SKM-1 treated with dmso at 0.1 percent for 144 hours (cell line): ENCODE data around the gene IGF1R.
"Not testable (repeated sequence)": the region's sequence is repeated elsewhere in the genome, so short reads cannot be mapped to it uniquely, and the experiment has no call there.

ENCODE experiments used
- DNase-seq: peaks from one replicate; lab custom pipeline; 2025; ENCODE audit not compliant: unreplicated experiment; lab: John Stamatoyannopoulos, UW

IGF1R gene

GRCh38 chr15:98976500-98976899 is 328.2 kb downstream of the IGF1R start:
- no peak for DNase-seq

DNA sequence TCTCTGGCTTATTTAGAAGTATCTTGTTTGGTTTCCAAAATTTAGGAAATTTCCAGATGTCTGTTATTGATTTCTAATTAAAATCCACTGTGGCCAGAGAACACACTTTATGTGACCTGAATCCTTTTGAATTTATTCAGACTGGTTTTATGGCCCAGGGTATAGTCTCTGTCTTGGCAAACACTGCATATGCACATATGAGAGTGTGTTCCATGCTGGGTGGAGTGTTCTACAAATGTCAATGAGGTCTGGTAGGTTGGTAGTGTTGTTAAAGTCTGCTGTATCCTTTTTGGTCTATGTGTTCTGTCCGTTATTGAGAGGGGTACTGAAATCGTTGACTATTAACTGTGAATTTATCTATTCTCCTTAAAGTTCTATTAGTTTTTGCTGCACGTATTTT is 329.1 kb downstream of the IGF1R start:
- no peak for DNase-seq

DNA sequence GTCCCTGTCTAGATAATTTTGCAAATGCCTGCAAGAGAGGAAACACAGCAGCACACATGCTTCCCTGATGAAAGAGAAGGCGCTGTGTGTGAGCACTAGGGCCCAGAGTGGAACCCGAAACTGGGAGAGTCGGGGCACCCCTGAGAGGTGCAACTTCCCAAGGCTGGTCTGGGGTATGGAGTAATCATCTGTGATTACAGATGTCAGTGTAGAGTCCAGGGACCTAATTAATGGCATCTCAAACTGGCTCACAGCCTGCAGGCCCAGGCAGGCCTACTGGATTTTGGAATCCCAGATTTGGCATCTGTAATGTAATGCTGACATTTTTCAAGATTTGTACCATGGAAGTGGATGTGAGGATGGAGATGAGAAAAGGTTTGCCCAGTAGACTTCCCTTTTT is 329.8 kb downstream of the IGF1R start:
- DNase-seq: peak; percentile 10

DNA sequence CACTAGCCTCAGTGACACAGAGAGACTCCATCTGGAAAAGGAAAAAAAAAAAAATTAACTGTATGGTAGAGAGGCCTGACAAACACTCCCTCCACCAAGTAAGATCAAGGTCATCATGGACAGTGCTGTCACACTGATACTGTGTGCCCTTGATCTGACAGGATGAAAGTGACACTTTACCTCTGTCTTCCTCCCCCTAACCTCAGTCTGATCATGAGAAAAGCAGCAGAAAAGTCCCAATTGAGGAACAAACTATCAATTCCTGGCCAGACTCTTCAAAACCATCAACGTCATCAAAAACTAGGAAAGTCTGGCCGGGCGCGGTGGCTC is 332.5 kb downstream of the IGF1R start:
- DNase-seq: no peak

GRCh38 chr15:98981851-98982722 is 333.7 kb downstream of the IGF1R start:
- DNase-seq: no peak

DNA sequence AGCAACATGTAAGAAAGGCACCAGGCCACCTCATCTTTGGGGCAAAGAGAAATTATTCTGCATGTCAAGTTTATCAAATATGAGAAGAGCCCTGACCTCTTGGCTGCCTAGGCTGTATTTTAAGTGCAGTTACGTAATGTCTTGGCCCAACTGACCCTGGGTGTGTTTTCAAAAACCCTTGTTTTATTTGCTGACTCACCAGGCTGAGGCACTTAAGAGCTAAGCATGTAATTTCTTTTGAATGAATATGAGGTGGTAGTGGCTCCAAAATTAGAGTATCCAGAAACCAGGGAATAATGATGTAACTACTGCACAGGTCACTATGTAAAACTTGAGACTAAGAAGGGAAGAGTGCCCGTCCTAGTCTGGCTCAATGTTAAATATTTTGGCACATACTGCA is 335.0 kb downstream of the IGF1R start:
- peak; percentile 62 for DNase-seq

- no peak for DNase-seq
Observed at GRCh38 chr15:98986281-98986680, 337.9 kb downstream of the IGF1R start.

- no peak for DNase-seq
Observed at GRCh38 chr15:98994892-98995291, 346.6 kb downstream of the IGF1R start.

DNA sequence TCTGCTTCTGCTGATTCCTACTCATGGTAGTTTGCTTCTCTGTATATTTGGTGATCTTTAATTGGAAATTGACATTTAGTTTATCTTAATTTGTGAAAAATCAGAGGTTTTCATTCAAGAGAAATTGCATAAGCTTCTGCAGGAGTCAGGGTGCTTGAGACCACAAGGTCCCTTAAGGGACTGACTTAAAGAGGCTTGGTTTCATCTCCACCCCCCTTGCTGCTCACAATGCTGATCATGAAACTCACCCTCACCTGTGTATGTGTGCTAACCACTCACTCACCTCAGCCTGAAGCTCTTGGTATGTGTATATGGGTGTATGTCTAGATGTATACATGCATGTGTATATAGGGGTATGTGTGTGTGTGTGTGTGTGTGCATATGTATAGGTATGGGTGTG is 347.8 kb downstream of the IGF1R start:
- DNase-seq: no peak

GRCh38 chr15:98996624-98997023 is 348.3 kb downstream of the IGF1R start:
- no peak for DNase-seq

DNA sequence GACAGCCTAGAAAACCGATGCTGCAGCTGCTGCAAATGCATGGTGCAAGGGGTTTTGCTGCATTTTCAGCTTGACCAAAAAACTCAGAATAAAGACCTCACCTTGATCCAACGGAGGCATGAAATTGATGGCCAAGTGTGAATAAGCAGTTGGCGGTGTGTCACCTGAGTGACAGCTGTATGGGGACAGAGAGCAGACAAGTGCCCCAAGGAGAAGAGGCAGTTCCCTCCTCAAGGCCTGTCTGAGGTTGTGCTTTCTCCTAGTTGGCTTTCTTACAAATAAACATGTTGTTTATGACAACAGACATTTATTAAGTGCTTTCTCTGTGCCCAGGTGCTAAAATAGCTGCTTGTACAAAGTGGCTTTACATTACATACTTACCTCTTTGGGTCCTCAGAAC is 349.0 kb downstream of the IGF1R start:
- no peak for DNase-seq

GRCh38 chr15:98997755-98998154 is 349.4 kb downstream of the IGF1R start:
- no peak for DNase-seq

- DNase-seq: no peak
Observed at GRCh38 chr15:98998279-98998678, 349.9 kb downstream of the IGF1R start.

DNA sequence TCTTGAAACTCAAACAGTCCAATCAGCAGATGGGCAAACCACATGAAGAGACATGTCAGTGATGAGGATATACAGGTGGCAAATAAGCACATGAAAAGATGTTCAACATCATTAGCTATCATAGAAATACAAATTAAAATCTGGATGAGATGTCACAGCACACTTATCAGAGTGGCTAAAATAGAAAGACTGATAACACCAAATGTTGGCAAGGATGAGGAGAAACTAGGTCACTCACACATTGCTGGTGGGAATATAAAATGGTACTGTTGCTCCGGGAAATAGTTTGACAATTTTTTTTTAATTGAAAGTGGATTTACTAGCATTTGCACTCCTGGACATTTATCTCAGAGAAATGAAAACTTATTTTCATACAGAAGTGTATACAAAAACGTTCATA is 350.9 kb downstream of the IGF1R start:
- DNase-seq: no peak

DNA sequence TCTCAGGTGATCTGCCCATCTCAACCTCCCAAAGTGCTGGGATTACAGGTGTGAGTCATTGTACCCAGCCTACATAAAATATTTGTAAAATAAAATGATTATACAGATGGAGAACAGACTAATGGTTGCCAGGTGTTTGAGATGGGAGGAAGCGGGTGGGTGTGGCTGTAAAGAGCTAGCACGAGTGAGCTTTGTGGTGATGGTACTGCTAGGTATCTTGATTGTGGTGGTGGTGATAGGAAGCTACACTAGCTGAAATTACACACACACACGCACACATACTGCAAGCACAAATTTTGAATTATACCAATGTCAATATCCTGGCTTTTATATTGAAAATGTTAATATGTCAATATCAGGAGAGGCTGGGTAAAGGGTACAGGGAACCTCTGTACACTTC is 353.9 kb downstream of the IGF1R start:
- DNase-seq: no peak

DNA sequence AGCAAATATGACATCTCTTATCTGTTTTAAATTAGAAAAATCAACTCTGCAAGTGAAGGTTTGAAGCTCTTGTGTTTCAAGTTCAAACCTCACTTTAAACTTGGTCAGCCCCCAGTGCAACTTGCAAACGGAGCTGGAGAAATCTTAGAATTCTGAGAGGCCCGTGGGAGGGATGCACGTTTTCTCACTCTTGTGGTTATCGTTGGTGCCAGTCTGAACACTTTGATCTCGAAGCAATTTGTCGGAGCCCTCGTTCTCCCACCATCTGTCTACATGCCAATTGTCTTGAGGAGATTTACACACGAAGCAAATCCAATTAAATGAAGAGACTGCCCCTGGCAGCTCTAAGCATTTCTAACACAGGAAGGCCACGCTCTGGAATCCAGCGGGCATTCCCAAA is 355.0 kb downstream of the IGF1R start:
- DNase-seq: not testable (repeated sequence)

GRCh38 chr15:99004998-99005974 is 356.9 kb downstream of the IGF1R start:
- not testable (repeated sequence) for DNase-seq

DNA sequence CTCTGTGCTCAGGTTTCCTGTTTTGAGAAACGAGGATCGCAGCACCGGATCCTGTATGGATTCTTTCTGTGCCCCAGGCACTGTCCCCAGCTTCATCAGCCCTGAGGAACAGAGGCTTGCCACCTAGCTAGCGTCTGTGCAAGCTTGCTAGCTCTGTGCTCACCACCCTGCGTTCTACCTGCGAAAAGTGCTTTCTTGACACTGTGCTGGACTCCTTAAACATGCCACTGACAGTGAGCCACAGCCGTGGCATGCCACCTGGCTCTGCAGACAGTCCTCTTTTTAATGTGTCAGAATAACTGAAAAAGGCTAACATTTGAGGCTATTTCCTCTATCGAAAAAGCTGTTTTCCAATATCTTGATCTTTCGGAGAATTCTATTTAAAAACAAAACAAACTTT is 357.8 kb downstream of the IGF1R start:
- DNase-seq: no peak

- no peak for DNase-seq
Observed at GRCh38 chr15:99006904-99007495, 358.7 kb downstream of the IGF1R start.

GRCh38 chr15:99009741-99010330 is 361.5 kb downstream of the IGF1R start:
- no peak for DNase-seq

GRCh38 chr15:99010768-99011167 is 362.4 kb downstream of the IGF1R start:
- no peak for DNase-seq
